HCT116 (cell line): ENCODE measurements around the gene SGMS2. TPM values are rescaled to one million over a fixed set of nuclear protein-coding genes. Genes with fewer than 3 reads are reported as not detected.

Source experiments
- ATAC-seq: fragments of 200-7000 bp; cut with Tn5 transposase; 2 replicates; pipeline ENCODE4 v1.9.1; 2020; ENCODE audit warnings: mild to moderate bottlenecking, moderate library complexity
- BruUV-seq: library from RNA; stranded (reverse); fragments of 400-500 nt; replicated peaks from 2 replicates; lab custom pipeline; 2021; lab: Mats Ljungman, UMichigan
- CTCF ChIA-PET: fragments of 300-600 bp; sonication (Branson Sonifier 250); formaldehyde crosslinking; loops from one replicate; lab custom pipeline; 2021; ENCODE audit warnings: antibody characterized with exemption; lab: Charles Lee
- POLR2A ChIA-PET: fragments of 300-600, 350-600 bp; sonication (Branson Sonifier 250); formaldehyde crosslinking; loops from one replicate; lab custom pipeline; 2021; ENCODE audit warnings: antibody characterized with exemption; lab: Charles Lee
- RAD21 ChIA-PET, 2 experiments: fragments of 300-600 bp; sonication (Branson Sonifier 250); formaldehyde crosslinking; loops; one replicate each; lab custom pipeline; 2023; ENCODE audit warnings: low total read pairs in 2 of 2; ENCODE audit not compliant: uncharacterized antibody in 2 of 2, unreplicated experiment in 2 of 2, low non-redundant PET in 1 of 2; lab: Charles Lee
- DNase-seq: peaks from one replicate; pipeline ENCODE4 v3.0.0-alpha.2; 2010; ENCODE audit warnings: low read depth, low spot score
- H2AFZ ChIP-seq: fragments of 200-600 bp; shearing (Covaris generic), sonication (generic); 2 replicates; pipeline ENCODE4 v1.6.1; 2017; ENCODE audit warnings: low read depth, mixed run types, mixed read lengths, antibody characterized with exemption, low read length; ENCODE audit not compliant: poor library complexity, severe bottlenecking
- H3K27ac ChIP-seq: 2 replicates; pipeline ENCODE4 v1.5.1; 2012; ENCODE audit warnings: low read depth, low read length
- H3K27me3 ChIP-seq: fragments of 200-600 bp; sonication (generic); 2 replicates; pipeline ENCODE4 v1.6.1; 2016; ENCODE audit warnings: mixed run types, low read length, mixed read lengths; ENCODE audit not compliant: insufficient read depth
- H3K36me3 ChIP-seq, 2 experiments: fragments of 200-500 bp in 1 of 2; fragments of 200-600 bp in 1 of 2; sonication (Bioruptor generic) in 1 of 2; sonication (generic) in 1 of 2; 2 replicates each; pipeline versions ENCODE4 v1.5.1 to v1.6.1; 2014 to 2016; ENCODE audit warnings: low read length in 2 of 2, inconsistent platforms in 1 of 2, mixed read lengths in 1 of 2, mixed run types in 1 of 2; ENCODE audit not compliant: insufficient read depth in 2 of 2, control insufficient read depth in 1 of 2
- H3K4me1 ChIP-seq, 2 experiments: fragments of 200-600 bp in 1 of 2; sonication (generic) in 1 of 2; 2 replicates each; pipeline versions ENCODE4 v1.5.1 to v1.6.1; 2012 to 2017; ENCODE audit warnings: low read length in 2 of 2, inconsistent platforms in 1 of 2, mild to moderate bottlenecking in 1 of 2, mixed read lengths in 1 of 2, mixed run types in 1 of 2, moderate library complexity in 1 of 2; ENCODE audit not compliant: insufficient read depth in 2 of 2, control insufficient read depth in 1 of 2
- H3K4me2 ChIP-seq: fragments of 200-600 bp; sonication (generic); 2 replicates; pipeline ENCODE4 v1.6.1; 2017; ENCODE audit warnings: mixed run types, low read length, mixed read lengths
- H3K4me3 ChIP-seq, 2 experiments: fragments of 200-600 bp in 1 of 2; sonication (generic) in 1 of 2; replicated peaks in 1 of 2; 2 replicates each; pipeline ENCODE4 v1.5.1; 2011 to 2016; ENCODE audit warnings: low read length in 2 of 2, control low read depth in 1 of 2, low read depth in 1 of 2, mild to moderate bottlenecking in 1 of 2, mixed read lengths in 1 of 2, mixed run types in 1 of 2
- H3K79me2 ChIP-seq: fragments of 200-600 bp; sonication (generic); 2 replicates; pipeline ENCODE4 v1.6.1; 2017; ENCODE audit warnings: mild to moderate bottlenecking, mixed run types, low read length, moderate library complexity, mixed read lengths; ENCODE audit not compliant: insufficient read depth
- H3K9ac ChIP-seq: fragments of 200-600 bp; sonication (generic); 2 replicates; pipeline ENCODE4 v1.6.1; 2016; ENCODE audit warnings: low read length, mixed read lengths
- H3K9me2 ChIP-seq: fragments of 200-600 bp; sonication (generic), shearing (Covaris generic); 2 replicates; pipeline ENCODE4 v1.6.1; 2017; ENCODE audit warnings: mixed run types, mild to moderate bottlenecking, moderate library complexity; ENCODE audit not compliant: insufficient read depth
- H3K9me3 ChIP-seq, 2 experiments: fragments of 200-500 bp in 1 of 2; fragments of 200-600 bp in 1 of 2; sonication (Bioruptor generic) in 1 of 2; sonication (generic) in 1 of 2; 2 replicates each; pipeline ENCODE4 v1.6.1; 2014 to 2017; ENCODE audit warnings: low read length in 2 of 2, mixed read lengths in 2 of 2, inconsistent platforms in 1 of 2, low read depth in 1 of 2, mild to moderate bottlenecking in 1 of 2, mixed run types in 1 of 2, moderate library complexity in 1 of 2; ENCODE audit not compliant: control insufficient read depth in 1 of 2, insufficient read depth in 1 of 2
- H4K20me1 ChIP-seq: fragments of 200-600 bp; sonication (generic), shearing (Covaris generic); 2 replicates; pipeline ENCODE4 v1.6.1; 2017; ENCODE audit warnings: mixed run types, mild to moderate bottlenecking, moderate library complexity; ENCODE audit not compliant: insufficient read depth
- CBX3 ChIP-seq: IDR thresholded peaks from 2 replicates; pipeline ENCODE4 v1.6.1; 2012; ENCODE audit warnings: low read depth
- CTCF ChIP-seq, 3 experiments: fragments of 200-600 bp in 1 of 3; sonication (generic) in 1 of 3; IDR thresholded peaks in 2 of 3; conservative IDR thresholded peaks in 1 of 3; 2 replicates each; pipeline ENCODE4 v1.5.1; 2012 to 2017; ENCODE audit warnings: low read depth in 2 of 3, low read length in 2 of 3, antibody characterized with exemption in 1 of 3, borderline replicate concordance in 1 of 3, control low read depth in 1 of 3, mild to moderate bottlenecking in 1 of 3, mixed read lengths in 1 of 3, mixed run types in 1 of 3, moderate library complexity in 1 of 3; ENCODE audit not compliant: insufficient read depth in 1 of 3
- MAX ChIP-seq: IDR thresholded peaks from 2 replicates; pipeline ENCODE4 v1.6.1; 2012
- intact Hi-C: fragments of 100-400 bp; cut with micrococcal nuclease; formaldehyde crosslinking; loops from 2 replicates; pipeline ENCODE4 v1.10.0; 2022
- total RNA-seq: library from RNA; stranded (reverse); gene quantifications from one replicate; pipeline ENCODE4 v1.2.1, GENCODE V29; 2021; ENCODE audit not compliant: unreplicated experiment
- TF ChIP-seq, protein P1 (sequence below): IDR thresholded peaks from 2 replicates; pipeline ENCODE4 v1.6.1; 2011; ENCODE audit warnings: mild to moderate bottlenecking, low read length, moderate library complexity; ENCODE audit not compliant: insufficient replicate concordance; ENCODE audit errors: extremely low read depth

The SGMS2 gene
- total RNA-seq, 1 experiment from 2014 or later: 36.6 TPM

DNA sequence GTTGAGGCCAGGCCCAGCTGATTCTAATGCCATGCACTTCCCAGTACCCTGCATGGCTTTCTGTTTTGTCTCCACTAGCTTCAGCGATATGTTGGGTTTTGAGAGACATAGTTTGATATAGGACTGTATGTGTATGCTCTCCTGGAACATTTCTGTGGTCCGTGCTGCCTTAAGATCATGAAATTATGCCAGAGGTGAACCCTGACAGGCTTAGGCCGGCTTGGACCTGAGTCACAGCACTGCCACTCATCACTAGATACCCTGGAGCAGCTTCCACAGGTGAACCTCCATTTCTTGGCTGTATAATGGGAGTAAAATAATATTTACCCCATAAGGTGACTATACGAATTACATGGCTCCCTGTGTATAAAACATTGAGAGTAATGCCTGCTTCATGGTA lies 6.4 kb downstream of the SGMS2 start (continued):
- no peak for TF ChIP-seq CTCF (IDR thresholded peaks at IDR 0.05 in 2 of 3, conservative IDR thresholded peaks at IDR 0.05 in 1 of 3; ENCODE audit: borderline replicate concordance in 1 of 3, insufficient read depth in 1 of 3, low read depth in 2 of 3, low read length in 2 of 3)
- TF ChIP-seq, protein P1, sequence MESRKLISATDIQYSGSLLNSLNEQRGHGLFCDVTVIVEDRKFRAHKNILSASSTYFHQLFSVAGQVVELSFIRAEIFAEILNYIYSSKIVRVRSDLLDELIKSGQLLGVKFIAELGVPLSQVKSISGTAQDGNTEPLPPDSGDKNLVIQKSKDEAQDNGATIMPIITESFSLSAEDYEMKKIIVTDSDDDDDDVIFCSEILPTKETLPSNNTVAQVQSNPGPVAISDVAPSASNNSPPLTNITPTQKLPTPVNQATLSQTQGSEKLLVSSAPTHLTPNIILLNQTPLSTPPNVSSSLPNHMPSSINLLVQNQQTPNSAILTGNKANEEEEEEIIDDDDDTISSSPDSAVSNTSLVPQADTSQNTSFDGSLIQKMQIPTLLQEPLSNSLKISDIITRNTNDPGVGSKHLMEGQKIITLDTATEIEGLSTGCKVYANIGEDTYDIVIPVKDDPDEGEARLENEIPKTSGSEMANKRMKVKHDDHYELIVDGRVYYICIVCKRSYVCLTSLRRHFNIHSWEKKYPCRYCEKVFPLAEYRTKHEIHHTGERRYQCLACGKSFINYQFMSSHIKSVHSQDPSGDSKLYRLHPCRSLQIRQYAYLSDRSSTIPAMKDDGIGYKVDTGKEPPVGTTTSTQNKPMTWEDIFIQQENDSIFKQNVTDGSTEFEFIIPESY: no peak
- no peak for TF ChIP-seq MAX

DNA sequence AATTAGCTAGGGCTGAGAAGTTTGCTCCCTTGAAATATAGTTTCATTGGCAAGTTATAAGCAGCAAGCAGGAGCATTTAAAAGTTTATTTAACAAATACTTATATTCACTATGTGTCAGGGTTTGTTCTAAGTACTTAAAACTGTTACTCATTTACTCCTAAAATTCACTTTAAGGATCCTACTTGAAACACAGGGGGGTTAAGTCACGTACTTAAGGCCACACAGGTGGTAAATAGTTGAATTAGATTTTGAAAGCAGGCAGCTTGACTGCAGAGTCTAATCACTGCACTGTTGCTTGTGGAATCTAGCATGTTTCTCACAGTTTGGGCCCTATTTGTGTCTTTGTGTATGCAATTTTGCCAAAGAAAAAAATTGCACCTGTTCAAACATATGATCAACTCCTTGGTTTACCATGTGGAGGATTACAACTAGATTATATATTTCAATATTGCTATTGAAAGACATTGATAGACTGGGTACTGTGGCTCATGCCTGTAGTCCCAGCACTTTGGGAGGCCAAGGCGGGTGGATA lies 7.6 kb downstream of the SGMS2 start:
- RAD21 ChIA-PET: no interaction called here
- CTCF ChIA-PET: no interaction called here
- no peaks in the 10 kb centered on the region for H3K9me2 ChIP-seq
- no peak overlapping the region for H3K9ac ChIP-seq
- H4K20me1 ChIP-seq: no peaks in the 10 kb centered on the region
- H3K4me3 ChIP-seq: no peak overlapping the region
- H3K9me3 ChIP-seq: no peaks in the 10 kb centered on the region
- H2AFZ ChIP-seq: no peak overlapping the region
- peaks cover 3 to 4% of the 10 kb centered on the region in 2 experiments; a peak in 2 of 4 replicates for H3K4me1 ChIP-seq
- ATAC-seq (no peak), DNase-seq (no peak)
- no peaks in the 10 kb centered on the region for H3K36me3 ChIP-seq
- H3K4me2 ChIP-seq: no peak overlapping the region
- BruUV-seq: no TSS peak
- no peaks in the 10 kb centered on the region for H3K27me3 ChIP-seq
- no peak for TF ChIP-seq CTCF (IDR thresholded peaks at IDR 0.05 in 2 of 3, conservative IDR thresholded peaks at IDR 0.05 in 1 of 3; ENCODE audit: borderline replicate concordance in 1 of 3, insufficient read depth in 1 of 3, low read depth in 2 of 3, low read length in 2 of 3)
- no peak for TF ChIP-seq CBX3
- no peak for TF ChIP-seq MAX
- POLR2A ChIA-PET: no interaction called here
- peaks cover 84% of the 10 kb centered on the region for H3K79me2 ChIP-seq
- no peak overlapping the region for H3K27ac ChIP-seq
- intact Hi-C loops: no loop called here
